Measurements from ENCODE around the gene GRIK4.

GRCh38 chr11:120834686-120835210 is 323.2 kb downstream of the GRIK4 start:
- no peak for TF ChIP-seq YY1 (IDR thresholded peaks at IDR 0.05; ENCODE audit: insufficient read depth, insufficient read length)
- TF ChIP-seq SUZ12 (IDR thresholded peaks at IDR 0.05; ENCODE audit: extremely low read depth, insufficient read depth, insufficient read length), result no peak
- TF ChIP-seq ZNF274 (IDR thresholded peaks at IDR 0.05; ENCODE audit: low read depth, low read length), result no peak

All from NT2/D1 (cell line).